SK-N-DZ (cell line): Measurements from ENCODE around the gene ADAMTS2.
"Not testable (repeated sequence)": the region's sequence is repeated elsewhere in the genome, so short reads cannot be mapped to it uniquely, and the experiment has no call there.

Source experiments
- DNase-seq: peaks from one replicate; pipeline ENCODE4 v3.0.0-alpha.2; 2015; ENCODE audit warnings: low spot score

The ADAMTS2 gene

DNA sequence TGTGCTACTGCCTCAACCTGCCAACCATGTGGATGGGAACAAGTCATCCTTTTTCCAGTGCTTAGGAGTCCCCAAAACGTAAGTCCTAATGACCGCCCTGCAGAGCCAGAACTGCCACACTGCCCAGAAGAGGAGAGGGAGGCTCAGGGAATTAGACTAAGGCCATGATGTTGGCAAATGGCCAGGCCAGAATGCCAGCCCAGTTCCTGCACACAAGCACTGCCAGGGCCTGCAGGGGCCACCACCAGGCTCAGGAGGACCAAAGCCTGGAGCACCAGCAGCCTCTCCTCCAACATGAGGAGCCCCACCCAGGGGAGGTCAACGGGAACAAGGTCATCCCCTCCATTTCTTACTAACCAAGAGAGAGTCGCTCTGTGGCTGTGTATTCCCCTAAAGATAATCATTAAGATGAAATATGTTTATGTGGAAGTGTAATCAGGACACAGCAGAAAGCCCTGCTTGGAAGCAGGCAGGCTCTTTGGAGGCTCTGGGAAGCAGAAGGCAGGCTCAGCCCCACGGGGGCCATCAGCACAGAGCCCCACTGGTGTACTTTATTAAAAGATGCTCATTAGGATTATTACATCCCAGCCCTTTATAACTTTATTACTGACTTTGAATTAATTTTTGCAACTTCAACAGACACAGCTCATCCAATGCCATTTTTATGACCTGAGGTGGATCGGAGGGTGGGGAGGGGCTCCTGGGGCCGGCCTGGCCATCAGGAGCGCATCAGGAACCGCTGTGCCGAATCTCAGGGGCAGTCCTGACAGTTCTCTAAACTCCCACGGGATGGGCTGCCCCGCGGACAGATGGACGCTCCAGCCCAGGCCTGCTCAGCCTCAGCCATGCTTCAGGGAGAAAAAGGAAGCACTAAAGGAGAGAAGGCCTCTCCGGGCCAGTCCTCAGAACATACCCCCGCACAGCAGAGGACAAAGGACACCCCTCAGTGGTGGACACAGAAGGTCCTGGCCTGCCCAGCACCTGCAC is 127.0 kb downstream of the ADAMTS2 start:
- DNase-seq, result no peak

DNA sequence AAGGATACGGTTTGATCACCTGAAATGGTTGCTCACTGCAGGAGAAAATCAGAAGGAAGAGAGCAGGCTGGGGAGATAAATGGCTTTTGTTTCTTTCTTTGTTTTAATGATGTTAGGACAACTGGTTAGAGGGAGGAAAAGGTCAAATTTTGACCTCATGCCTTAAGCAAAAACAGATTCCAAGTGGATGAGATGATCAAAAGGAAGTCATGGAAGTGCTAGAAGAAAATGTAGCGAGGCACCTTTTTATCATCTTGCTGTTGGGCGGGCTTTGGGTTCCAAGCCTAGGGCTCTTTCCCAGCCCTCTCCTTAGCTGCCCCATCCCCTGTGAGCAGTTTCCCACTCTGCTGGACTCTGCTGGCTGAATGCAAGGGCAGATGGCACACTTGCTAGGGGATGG is 127.9 kb downstream of the ADAMTS2 start:
- no peak for DNase-seq

DNA sequence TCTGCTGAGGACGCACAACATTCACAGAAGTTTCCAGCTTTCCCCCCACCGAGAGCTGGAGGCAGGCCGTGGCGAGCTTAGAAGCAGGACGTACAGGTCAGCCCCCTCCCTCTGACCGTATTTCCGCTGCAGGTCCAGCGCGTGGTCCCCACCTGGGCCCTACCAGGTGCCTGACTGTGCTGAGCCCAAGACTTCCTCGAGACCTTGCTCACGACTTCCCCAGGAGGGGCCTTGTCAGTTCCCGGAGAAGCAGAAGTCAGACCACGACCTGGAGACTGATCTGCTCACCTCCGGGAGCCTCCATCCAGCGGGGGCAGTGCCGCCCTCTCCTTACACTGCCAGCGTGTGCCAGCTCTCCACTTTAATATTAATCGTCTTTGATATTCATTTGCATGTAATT is 128.9 kb downstream of the ADAMTS2 start:
- not testable (repeated sequence) for DNase-seq

DNA sequence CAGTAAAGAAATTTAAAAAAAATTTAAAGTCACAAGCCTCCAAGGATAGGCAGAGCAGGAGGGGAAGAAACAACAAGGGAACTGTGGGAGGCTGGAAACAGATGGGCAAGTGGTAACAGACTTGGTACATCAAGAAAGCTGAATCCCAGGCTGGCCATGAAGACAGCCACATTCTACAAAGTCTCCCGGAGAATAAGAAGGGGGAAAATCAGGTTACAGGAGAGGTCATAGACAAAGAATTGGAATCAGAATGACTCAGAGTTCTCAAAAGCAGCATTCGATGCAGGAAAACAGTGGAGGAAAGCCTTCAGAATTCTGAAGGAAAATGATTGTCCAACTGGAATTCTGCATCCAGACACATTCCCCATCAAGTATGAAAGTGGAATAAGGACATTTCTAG is 129.7 kb downstream of the ADAMTS2 start:
- no peak for DNase-seq

DNA sequence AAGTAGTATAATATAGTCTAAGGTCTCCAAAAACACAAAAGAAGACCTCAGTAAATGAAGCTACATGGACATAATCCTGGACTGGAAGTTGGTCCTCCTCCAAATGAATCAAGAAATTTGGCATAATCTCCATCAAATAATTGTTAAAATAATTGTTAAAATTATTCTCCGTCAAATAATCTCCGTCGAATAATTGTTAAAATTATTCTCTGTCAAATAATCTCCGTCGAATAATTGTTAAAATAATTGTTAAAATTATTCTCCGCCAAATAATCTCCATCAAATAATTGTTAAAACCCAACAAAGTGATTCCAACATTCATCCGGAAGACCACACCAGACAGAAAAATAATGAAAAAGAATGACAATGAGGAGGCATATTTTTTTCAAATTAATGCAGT is 130.6 kb downstream of the ADAMTS2 start:
- no peak for DNase-seq

DNA sequence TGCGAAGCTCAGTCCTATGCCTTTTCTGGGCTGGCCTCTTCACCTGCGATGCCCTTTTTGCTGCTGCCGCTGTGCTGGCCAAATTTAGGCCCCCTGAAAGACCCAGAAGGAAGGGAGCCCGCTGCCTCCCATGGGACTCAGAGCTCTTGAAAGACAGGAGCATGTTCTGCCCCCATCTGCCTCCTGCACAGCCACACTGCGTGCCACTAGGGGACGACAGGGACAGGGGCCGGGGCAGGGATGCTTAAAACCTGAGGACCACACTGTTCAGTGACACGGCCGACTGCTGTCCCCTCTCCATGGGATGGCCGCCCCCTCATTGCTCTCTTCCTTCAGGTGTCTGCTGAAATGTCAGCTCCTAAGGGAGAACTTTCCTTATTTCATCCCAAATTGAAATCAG is 132.4 kb downstream of the ADAMTS2 start:
- DNase-seq, result peak; percentile 49

DNA sequence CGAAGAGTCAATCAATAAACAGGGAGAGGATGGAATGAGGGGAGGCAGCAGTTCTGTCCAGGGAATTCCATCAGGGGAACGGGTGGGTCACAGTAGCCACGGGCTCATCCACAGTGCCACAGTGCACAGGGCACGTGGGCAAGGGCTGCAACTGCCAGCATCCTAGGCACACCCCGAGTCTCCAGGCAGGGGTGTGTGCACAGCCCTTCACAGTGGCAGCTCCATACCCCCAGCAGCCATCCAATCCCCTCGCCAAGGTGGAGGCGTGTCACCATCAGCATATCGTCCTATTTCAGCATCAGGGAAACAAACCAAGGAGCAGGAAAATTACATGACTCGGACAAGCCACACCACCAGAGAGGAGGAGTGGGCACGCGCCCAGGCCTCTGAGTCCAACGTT is 133.6 kb downstream of the ADAMTS2 start:
- DNase-seq, result no peak

DNA sequence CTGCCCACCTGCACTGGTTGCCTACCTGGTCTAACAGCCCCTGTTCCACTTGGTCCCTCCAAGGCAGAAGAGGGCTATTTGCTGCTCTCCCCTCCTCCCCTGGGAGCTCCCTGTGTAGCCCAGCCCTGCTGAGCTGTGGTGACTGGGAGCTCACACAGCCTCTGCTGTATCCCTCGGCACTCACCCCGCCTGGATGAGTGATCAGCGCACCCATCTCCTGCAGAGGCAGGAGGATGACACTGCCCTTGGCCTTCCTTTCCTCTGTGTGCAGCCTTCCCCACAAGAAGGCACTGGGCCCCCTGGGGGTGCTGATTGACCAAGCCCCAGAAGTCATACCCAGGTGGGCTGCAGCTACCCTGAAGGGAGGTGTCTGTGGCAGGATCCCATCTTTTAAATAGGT is 134.2 kb downstream of the ADAMTS2 start:
- DNase-seq, result no peak

DNA sequence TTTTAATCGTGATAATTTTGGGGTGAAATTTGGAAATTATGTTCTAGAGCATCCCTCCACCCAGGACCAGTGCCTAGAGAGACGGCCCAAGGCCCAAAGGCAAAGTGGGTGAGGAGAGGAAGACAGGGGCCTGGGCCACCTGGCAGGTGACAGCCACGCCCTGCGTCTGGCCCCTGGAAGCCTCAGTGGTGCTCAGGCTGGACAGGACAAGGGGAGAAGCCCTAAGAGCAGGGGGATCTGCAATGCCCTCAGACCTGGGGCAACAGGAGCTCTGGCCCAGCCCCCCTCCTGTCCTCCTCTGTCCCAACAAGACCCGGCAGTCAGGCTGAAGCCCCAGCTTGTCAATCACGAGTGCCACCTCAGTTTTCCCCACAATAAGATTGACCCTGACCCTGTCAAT is 134.8 kb downstream of the ADAMTS2 start:
- DNase-seq, result no peak

DNA sequence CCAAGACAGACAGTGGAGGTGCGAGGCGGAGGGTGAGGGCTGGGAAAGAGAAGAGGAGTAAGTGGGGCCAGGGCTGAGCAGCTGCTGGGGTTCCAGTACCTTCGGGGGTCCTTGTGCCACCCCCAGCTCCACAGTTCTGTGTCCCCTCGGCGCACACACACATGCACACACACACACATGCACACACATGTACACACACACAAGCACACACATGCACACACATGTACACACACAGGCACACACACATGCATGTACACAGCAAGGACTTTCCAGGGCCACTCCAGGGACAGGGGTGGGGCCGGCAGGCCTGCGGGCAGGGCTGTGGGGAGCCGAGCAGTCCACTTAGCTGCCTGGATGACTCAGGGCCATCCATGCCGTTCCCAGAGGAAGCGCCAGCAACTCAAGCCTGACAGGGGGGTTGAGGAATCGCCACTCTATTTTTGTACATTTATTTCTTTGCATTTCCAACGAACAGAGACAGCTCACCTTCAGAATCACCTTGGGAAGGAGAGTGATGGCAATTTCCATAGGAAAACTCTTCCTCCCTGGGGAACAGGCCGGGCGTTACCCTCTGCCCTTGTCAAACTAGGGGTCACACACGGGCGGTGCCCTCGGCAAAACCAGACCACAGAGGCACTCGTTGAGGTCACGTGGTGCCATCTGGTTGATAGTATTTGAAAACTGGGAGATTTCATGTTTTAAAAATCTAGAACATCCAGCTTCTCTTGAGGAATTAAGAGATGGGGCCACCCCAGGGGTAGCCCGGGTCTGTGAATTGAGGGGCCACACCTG is 135.7 kb downstream of the ADAMTS2 start:
- no peak for DNase-seq

DNA sequence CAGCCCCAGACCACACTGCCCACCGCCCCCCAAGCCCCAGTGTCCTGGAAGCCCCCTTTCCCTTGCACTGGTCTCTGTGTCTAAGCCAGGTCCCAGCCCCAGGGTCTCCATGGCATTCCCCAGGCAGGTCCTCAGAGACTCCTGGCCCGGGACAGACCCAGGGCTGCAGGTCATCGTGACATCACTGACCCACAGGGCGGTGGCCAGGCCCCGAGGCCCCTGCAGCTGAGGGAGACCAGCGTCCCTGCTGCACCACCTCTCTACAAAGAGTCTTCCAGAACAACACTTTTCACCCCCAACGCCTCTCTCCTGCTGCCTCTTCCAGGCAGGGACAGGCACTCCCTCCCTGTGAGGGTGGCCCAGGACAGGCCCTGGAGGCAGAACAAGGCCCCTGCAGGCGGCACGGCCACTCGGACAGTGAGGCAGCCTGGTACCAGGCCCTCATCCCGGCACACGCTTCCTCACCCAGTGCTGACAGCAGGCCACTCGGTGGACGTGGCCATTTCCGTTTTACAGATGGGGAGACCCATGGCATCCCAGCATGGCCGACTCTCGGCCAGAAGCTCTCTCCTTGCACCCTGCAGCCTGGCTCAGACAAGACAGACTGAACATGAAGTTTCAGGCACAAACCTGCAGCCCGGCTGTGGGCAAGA is 136.4 kb downstream of the ADAMTS2 start:
- no peak for DNase-seq

DNA sequence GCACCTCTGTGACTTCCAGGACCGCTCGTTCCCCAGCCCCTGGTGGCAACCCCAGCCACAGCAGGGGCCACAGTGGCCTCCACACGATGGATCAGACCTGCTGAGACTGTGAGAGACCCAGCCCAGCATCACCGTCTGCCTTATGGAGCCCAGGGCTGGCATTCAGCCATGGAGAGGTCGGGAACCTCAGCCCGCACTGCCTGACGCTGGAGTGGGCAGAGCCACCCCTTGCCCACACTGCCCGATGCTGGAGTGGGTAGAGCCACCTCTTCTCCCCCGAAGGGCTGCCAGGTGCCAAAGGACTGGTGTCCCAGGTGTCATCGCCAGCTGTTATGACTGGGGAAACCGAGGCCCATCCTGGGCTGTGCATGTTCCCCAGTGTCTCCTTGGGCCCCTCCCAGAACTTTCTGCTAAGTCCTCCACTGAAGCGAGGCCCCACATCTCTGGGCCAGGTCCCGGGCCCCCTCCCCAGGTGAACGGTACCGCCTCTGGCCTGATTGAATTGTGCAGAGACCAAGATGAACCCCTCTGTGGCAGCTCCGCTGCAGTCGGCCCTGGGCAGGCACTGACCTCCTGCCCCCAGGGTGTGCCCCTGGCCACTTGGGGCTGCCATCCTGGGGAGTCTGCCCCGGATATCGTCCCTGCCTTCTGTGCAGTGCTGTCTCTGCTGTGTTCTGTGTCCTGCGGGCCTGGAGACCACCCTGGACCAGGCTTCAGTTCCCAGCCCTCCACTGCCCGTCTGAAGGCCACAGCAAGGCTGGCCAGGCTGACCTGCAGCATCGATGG is 137.1 kb downstream of the ADAMTS2 start:
- no peak for DNase-seq

DNA sequence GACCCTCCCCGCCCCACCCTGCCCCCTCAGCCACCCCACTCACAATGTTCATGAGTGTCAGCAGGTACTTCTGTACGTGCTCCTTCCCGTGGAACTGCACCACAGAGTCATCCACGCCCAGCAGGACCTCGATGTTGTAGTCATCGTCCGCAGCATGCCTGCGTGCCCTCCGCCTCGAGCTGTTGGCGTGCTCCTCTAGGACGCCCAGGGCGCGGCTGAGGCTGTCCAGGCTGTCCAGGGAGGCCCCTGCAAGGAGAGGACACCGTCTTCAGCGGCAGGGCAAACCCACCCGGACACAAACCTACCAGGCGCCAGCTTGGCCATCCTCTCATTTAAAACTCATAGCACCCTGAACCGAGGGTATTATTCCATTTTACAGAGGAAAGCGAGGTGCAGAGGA is 137.8 kb downstream of the ADAMTS2 start:
- no peak for DNase-seq

DNA sequence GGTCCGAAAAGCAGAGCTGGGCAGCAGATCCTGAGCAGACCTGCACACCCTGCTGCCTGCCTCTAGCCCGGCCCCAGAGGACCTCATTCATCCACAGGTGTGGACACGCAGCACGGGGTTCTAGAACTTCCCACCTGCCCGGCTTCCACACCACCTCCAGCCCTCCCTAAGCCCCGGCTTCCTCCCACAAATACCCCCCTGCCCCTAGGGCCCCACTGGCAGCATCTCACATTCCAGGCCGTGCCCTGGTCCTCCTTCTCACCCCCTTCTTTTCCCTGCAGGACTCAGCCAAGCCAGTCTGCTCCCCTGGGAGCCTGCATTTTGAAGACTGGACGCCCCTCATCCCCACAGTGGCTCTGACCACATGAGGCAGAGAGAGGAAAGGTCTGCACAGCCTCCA is 138.9 kb downstream of the ADAMTS2 start:
- no peak for DNase-seq

DNA sequence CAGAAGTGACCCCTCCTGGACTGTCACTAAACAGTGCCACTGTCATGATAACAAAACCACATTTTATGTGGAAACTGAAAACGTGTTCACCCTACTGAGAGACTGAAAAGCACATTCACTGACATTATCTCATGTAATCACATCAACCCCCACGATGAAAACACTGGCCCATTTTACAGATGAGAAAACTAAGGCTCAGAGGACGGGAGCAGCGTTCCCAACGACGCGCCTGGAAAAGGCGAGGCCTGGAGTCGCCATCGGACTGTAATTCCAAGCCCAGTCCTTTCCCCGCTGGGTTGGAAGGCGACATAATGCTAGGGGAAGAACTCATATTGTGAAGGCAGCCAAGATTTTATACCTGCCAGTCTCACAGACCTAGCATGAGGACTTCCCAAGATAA is 140.0 kb downstream of the ADAMTS2 start:
- DNase-seq, result no peak

DNA sequence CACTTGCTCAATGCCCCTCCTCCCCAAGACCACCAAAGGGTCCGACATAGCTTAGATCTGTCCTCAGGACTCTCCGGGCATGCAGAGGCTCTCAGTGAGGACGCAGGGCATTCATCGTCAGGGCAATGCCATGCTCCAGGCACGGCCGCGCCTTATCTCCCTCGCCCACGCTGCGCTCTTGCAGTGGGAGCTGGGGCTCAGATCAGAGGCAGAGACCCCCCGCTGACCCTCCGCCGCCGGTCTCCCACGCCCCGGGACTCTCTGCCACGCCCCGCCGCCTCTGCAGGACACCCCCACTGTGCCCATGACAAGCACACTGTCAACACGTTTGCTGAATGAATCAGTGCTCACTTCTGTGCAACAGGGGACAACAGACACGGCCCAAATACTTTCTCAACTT is 140.7 kb downstream of the ADAMTS2 start:
- DNase-seq, result no peak

DNA sequence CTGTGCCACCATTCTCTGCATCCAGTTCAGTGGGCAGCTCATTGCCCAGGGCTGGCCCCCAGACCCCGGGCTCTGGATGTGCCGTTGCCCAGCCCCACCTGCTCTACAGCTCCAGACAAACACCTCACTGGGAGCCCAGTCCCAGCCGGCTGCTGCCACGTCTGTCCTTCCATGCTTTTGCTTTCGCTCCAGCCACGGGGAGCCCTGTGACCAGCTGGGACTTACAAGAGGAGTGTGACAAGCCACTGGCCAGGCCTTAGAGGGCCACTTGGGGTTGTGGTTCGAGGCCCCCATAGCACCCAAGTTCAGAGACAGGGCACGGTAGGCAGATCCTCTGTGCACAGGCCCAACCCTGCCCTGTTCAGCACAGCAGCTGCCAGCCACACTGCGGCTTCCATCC is 142.0 kb downstream of the ADAMTS2 start:
- no peak for DNase-seq

DNA sequence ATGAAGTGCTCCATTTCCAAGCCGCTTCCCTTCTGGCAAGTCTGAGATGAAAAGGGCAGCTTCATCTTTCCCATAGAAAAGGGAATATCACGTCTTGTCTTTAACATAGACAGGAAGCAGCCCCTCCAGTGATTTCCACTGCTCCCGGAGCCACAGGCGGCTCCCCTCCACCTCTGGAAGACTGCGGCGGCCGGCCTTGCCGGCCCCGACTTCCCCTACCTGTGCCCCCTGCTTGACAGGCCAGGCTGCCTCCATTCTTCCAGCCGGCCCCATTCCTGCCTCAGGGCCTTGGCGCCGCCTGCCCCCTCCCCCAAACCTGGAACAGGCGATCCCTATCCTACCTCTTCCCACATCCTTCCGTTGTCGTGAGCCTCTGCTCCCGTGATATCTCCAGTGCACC is 143.3 kb downstream of the ADAMTS2 start:
- no peak for DNase-seq

DNA sequence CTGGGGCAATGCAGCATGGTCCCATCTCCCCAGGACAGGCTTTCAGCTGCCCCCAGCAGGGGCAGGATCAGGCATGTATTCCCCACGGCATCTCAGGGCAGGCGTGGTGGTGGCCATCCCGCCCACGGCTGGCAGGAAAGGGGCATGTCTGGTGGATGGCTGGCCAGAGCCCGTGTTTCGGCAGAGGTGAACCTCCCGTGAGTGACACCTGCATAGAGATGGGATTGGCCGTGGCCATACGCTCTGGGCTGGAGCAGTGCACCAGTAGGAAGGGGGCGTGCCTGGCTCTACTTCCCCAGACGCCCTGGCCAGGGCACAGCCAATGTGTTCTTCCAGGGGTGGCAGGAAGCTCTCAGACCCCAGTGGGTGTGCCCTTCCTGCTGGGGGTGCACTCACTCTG is 146.0 kb downstream of the ADAMTS2 start:
- no peak for DNase-seq

DNA sequence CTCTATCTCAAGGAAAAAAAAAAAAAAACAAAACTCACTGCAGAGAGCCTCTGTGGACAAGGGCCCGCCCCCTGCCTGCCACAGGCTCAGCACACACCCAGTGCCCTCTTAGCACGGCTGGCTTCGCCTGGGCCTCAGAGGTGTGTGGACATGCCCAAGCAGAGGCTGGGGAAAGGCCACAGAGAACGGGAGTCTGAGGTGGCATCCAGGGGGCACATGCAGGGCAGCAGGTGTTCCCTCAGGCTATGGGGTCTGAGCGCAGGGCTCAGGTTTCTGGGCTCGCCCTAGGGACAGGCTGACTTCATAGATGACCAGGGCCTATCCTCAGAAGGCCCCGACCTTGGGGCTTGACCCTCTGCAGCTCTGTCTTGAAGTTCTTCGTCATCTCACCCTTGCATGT is 146.4 kb downstream of the ADAMTS2 start:
- DNase-seq, result no peak

DNA sequence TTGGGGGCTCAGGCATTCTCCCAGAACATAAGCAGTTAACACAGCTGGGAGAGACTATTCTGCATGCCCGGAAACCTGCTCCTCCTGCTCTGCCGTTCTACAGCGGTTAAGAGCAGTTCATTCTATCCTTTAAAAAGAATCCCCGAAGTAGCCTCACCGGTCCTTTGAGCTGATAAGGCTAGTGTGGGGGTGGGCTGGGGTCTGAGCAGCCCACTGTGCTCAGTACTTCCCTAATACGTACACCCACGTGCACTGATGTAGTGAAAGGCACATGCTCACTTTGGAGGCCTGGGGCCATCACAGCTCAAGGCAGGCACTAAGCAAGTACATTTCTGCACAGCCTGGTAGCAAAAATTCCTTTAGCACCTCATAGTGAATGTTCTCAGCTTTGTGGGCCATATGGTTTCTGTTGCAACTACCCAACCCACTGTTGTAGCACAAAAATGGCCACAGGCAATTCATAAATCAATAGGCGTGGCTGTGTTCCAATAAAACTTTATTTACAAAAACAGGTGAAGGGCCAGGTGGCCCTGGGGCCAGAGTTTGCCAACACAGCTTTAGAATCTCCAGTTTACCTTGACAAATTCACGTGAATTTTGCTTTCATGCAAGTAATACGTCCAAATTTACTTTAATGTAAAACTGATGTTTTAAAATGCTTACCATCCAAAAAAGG is 148.7 kb downstream of the ADAMTS2 start:
- DNase-seq, result no peak
